PC-9 (cell line): ENCODE data around the gene JAK3. TPM values are rescaled to one million over a fixed set of nuclear protein-coding genes. Genes with fewer than 3 reads are reported as not detected.

Experiments
- BruUV-seq: library from RNA; stranded (reverse); fragments of 400-500 nt; replicated peaks from 2 replicates; lab custom pipeline; 2021; lab: Mats Ljungman, UMichigan
- CTCF ChIA-PET: fragments of 300-600 bp; sonication (Branson Sonifier 250); formaldehyde crosslinking; loops from one replicate; lab custom pipeline; 2022; ENCODE audit warnings: antibody characterized with exemption; lab: Charles Lee
- POLR2A ChIA-PET: fragments of 300-600 bp; sonication (Branson Sonifier 250); formaldehyde crosslinking; loops from one replicate; lab custom pipeline; 2022; ENCODE audit warnings: antibody characterized with exemption; ENCODE audit not compliant: unreplicated experiment; lab: Charles Lee
- DNase-seq, 2 experiments: peaks; one replicate each; pipeline versions ENCODE4 v3.0.0 to v3.0.0-alpha.2; 2015 to 2022; ENCODE audit warnings: mixed read lengths in 1 of 2
- H2AFZ ChIP-seq: fragments of 200-600 bp; sonication (generic); 2 replicates; pipeline ENCODE4 v1.8.1; 2017; ENCODE audit warnings: antibody characterized with exemption
- H3F3A ChIP-seq: fragments of 200-600 bp; sonication (generic); 2 replicates; pipeline ENCODE4 v1.8.1; 2017; ENCODE audit warnings: antibody characterized with exemption, mild to moderate bottlenecking, low read depth; ENCODE audit not compliant: insufficient read depth
- H3K27ac ChIP-seq: fragments of 200-600 bp; sonication (generic); 2 replicates; pipeline ENCODE4 v1.6.1; 2016; ENCODE audit warnings: mixed run types
- H3K27me3 ChIP-seq: fragments of 200-600 bp; sonication (generic); 2 replicates; pipeline ENCODE4 v1.6.1; 2016; ENCODE audit warnings: low read depth, mixed run types; ENCODE audit not compliant: insufficient read depth
- H3K36me3 ChIP-seq: fragments of 200-600 bp; sonication (generic); 2 replicates; pipeline ENCODE4 v1.6.1; 2016; ENCODE audit warnings: low read depth, mixed run types
- H3K4me1 ChIP-seq: fragments of 200-600 bp; sonication (generic); replicated peaks from 2 replicates; pipeline ENCODE4 v1.6.1; 2016; ENCODE audit warnings: mixed run types; ENCODE audit not compliant: insufficient read depth
- H3K4me2 ChIP-seq: fragments of 200-600 bp; sonication (generic); 2 replicates; pipeline ENCODE4 v1.6.1; 2017; ENCODE audit warnings: mixed run types
- H3K4me3 ChIP-seq: fragments of 200-600 bp; sonication (generic); 2 replicates; pipeline ENCODE4 v1.6.1; 2016; ENCODE audit warnings: mixed run types
- H3K79me2 ChIP-seq: fragments of 200-600 bp; sonication (generic); 2 replicates; pipeline ENCODE4 v1.6.1; 2017; ENCODE audit warnings: low read depth, mixed run types
- H3K9me2 ChIP-seq: fragments of 200-600 bp; sonication (generic); 2 replicates; pipeline ENCODE4 v1.8.1; 2017; ENCODE audit warnings: mild to moderate bottlenecking; ENCODE audit not compliant: insufficient read depth
- H3K9me3 ChIP-seq: fragments of 200-600 bp; sonication (generic); 2 replicates; pipeline ENCODE4 v1.8.1; 2016; ENCODE audit warnings: low read depth; ENCODE audit not compliant: insufficient read depth
- H4K20me1 ChIP-seq: fragments of 200-600 bp; sonication (generic); 2 replicates; pipeline ENCODE4 v1.8.1; 2017; ENCODE audit not compliant: insufficient read depth
- EZH2 ChIP-seq: fragments of 200-600 bp; sonication (generic); IDR thresholded peaks from 2 replicates; pipeline ENCODE4 v1.8.0; 2017; ENCODE audit warnings: antibody characterized with exemption, low read depth
- intact Hi-C: fragments of 100-400 bp; cut with micrococcal nuclease; formaldehyde crosslinking; loops from one replicate; pipeline ENCODE4 v1.10.0; 2022; ENCODE audit not compliant: unreplicated experiment
- total RNA-seq: library from RNA; stranded (reverse); gene quantifications from 2 replicates; pipeline ENCODE4 v1.2.3, GENCODE V29; 2021
- TF ChIP-seq, protein P1 (sequence below): fragments of 200-600 bp; sonication (generic); conservative IDR thresholded peaks from 2 replicates; pipeline ENCODE4 v1.6.1; 2017; ENCODE audit warnings: mixed run types, antibody characterized with exemption, mild to moderate bottlenecking, moderate library complexity

JAK3 gene
- total RNA-seq, 1 experiment from 2014 or later, result 13.5 TPM

GRCh38 chr19:17821190-17821589 is 26.6 kb downstream of the JAK3 start, which contains the start of gene INSL3:
Gene INSL3 (minus strand): TSS chr19:17821519. CDS start chr19:17821506, 13 bp downstream.
- H4K20me1 ChIP-seq, result peaks cover 15% of the 10 kb centered on the region; the same call in 1 of the 2 replicates
- no peaks in the 10 kb centered on the region for H3K27me3 ChIP-seq
- peaks cover 30% of the 10 kb centered on the region for H3F3A ChIP-seq
- H3K4me2 ChIP-seq, result no peak within 1 kb of the TSS
- intact Hi-C loops, result no loop called here
- ChIA-PET POLR2A (no interaction called here), CTCF (no interaction called here)
- no peak for TF ChIP-seq EZH2
- TF ChIP-seq, protein P1, sequence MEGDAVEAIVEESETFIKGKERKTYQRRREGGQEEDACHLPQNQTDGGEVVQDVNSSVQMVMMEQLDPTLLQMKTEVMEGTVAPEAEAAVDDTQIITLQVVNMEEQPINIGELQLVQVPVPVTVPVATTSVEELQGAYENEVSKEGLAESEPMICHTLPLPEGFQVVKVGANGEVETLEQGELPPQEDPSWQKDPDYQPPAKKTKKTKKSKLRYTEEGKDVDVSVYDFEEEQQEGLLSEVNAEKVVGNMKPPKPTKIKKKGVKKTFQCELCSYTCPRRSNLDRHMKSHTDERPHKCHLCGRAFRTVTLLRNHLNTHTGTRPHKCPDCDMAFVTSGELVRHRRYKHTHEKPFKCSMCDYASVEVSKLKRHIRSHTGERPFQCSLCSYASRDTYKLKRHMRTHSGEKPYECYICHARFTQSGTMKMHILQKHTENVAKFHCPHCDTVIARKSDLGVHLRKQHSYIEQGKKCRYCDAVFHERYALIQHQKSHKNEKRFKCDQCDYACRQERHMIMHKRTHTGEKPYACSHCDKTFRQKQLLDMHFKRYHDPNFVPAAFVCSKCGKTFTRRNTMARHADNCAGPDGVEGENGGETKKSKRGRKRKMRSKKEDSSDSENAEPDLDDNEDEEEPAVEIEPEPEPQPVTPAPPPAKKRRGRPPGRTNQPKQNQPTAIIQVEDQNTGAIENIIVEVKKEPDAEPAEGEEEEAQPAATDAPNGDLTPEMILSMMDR, result no peak
- no peaks in the 10 kb centered on the region for H3K9me3 ChIP-seq
- no peak for DNase-seq
- H3K79me2 ChIP-seq, result no peaks in the 10 kb centered on the region
- H3K36me3 ChIP-seq, result no peaks in the 10 kb centered on the region
- H3K4me1 ChIP-seq, result no peaks in the 10 kb centered on the region
- no peaks in the 10 kb centered on the region for H3K9me2 ChIP-seq
- H3K27ac ChIP-seq, result no peak within 1 kb of the TSS
- H3K4me3 ChIP-seq, result no peak within 1 kb of the TSS
- no peak within 1 kb of the TSS for H2AFZ ChIP-seq
- no TSS peak for BruUV-seq

GRCh38 chr19:17817668-17818363 is 30.0 kb downstream of the JAK3 start:
- peaks cover 29% of the 10 kb centered on the region for H4K20me1 ChIP-seq
- H3K79me2 ChIP-seq, result no peaks in the 10 kb centered on the region
- CTCF ChIA-PET, result interaction anchor here (0.9 kb wide), 1 partner anchor 23 kb away, joined by 6 read pairs; the partner anchor contains the start of gene B3GNT3
- intact Hi-C loops, result no loop called here
- H3K27ac ChIP-seq, result no peak overlapping the region
- H3F3A ChIP-seq, result peaks cover 56% of the 10 kb centered on the region
- POLR2A ChIA-PET, result no interaction called here
- no peaks in the 10 kb centered on the region for H3K9me3 ChIP-seq
- DNase-seq, result no peak
- H3K4me3 ChIP-seq, result no peak overlapping the region
- H3K27me3 ChIP-seq, result no peaks in the 10 kb centered on the region
- no peak for TF ChIP-seq EZH2
- TF ChIP-seq, protein P1, result no peak
- H3K4me1 ChIP-seq, result no peaks in the 10 kb centered on the region
- no peak overlapping the region for H2AFZ ChIP-seq
- BruUV-seq, result no TSS peak
- H3K9me2 ChIP-seq, result no peaks in the 10 kb centered on the region
- H3K4me2 ChIP-seq, result no peak overlapping the region
- no peaks in the 10 kb centered on the region for H3K36me3 ChIP-seq

DNA sequence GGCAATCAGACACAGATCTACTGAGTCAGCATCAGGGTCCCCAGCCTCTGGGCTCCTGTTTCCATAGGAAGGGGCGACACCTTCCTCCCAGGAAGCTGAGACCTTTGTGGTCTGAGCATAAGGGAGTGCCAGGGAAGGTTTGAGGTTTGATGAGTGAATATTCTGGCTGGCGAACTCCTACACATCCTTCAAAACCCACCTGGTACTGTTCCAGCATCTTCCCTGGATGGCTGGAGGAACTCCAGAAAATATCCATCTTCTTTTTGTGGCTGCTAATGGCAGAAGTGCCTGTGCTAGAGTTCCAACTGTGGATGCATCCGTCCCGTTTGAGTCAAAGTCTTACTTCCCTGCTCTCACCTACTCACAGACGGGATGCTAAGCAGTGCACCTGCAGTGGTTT is 35.7 kb downstream of the JAK3 start:
- BruUV-seq, result no TSS peak
- no peak for DNase-seq
- ChIA-PET CTCF (no interaction called here), POLR2A (no interaction called here)
- no peaks in the 10 kb centered on the region for H3K9me2 ChIP-seq
- no peaks in the 10 kb centered on the region for H3K27me3 ChIP-seq
- intact Hi-C loops, result no loop called here
- H3K79me2 ChIP-seq, result peaks cover 17% of the 10 kb centered on the region; the same call in 1 of the 2 replicates
- no peaks in the 10 kb centered on the region for H3K4me1 ChIP-seq
- H3F3A ChIP-seq, result peaks cover 51% of the 10 kb centered on the region
- H3K27ac ChIP-seq, result no peak overlapping the region
- no peak overlapping the region for H2AFZ ChIP-seq
- H3K36me3 ChIP-seq, result peaks cover 15% of the 10 kb centered on the region; the same call in 1 of the 2 replicates
- H4K20me1 ChIP-seq, result peaks cover 65% of the 10 kb centered on the region
- no peak for TF ChIP-seq EZH2
- TF ChIP-seq, protein P1, result no peak
- no peak overlapping the region for H3K4me3 ChIP-seq
- H3K9me3 ChIP-seq, result no peaks in the 10 kb centered on the region
- no peak overlapping the region for H3K4me2 ChIP-seq
